NCI-H146 treated with DMSO at 0.1 percent for 48 hours (cell line): ENCODE data around the gene RCOR1.
"Not testable (repeated sequence)": the region's sequence is repeated elsewhere in the genome, so short reads cannot be mapped to it uniquely, and the experiment has no call there.

ENCODE experiments used
- DNase-seq: peaks from one replicate; lab custom pipeline; 2025; ENCODE audit not compliant: unreplicated experiment; lab: John Stamatoyannopoulos, UW

RCOR1 gene

GRCh38 chr14:102591372-102591943 lies 991 bp upstream of the RCOR1 start:
- no peak for DNase-seq

DNA sequence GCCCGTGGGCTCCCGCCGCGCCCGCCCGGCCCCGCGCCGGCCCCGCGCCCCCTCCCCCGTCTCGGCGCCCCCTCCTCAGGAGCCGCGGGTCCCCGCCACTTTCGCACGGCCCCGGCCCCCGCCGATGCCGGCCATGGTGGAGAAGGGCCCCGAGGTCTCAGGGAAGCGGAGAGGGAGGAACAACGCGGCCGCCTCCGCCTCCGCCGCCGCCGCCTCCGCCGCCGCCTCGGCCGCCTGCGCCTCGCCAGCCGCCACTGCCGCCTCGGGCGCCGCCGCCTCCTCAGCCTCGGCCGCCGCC lies 263 bp downstream of the RCOR1 start:
- DNase-seq: no peak

- DNase-seq: no peak
Measured at GRCh38 chr14:102593061-102593824, 794 bp downstream of the RCOR1 start.

- no peak for DNase-seq
Measured at GRCh38 chr14:102593825-102594137, 1.3 kb downstream of the RCOR1 start.

GRCh38 chr14:102594514-102595175 lies 2.2 kb downstream of the RCOR1 start:
- DNase-seq: no peak

DNA sequence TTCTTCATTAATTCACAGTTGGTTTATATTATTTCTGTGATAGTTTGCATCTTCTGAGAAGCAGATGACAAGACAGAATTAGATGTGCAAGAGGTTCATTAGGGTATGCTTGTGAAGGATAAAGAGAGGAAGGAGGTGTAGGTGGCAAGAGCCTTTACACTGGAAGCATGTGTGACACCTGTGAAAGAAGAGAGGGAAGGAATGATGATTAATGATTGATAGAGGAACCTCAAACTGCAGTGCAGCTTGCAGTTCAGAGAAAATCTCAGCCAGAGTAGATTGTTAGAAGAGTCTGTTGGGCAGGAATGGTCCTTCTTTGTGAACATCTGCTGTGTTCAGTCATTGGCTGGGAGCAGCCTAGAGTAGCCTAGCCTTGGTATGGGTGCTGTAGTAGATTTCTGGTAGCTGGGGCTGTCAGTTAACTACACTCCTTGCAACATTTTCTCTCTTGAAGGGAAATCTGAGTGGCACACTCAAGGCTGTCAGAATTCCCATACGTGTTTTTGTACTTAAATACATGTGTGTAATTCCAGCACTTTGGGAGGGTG lies 9.0 kb downstream of the RCOR1 start:
- DNase-seq: no peak

- DNase-seq: no peak
Measured at GRCh38 chr14:102602421-102603292, 10.2 kb downstream of the RCOR1 start.

GRCh38 chr14:102603293-102603907 lies 11.0 kb downstream of the RCOR1 start:
- no peak for DNase-seq

DNA sequence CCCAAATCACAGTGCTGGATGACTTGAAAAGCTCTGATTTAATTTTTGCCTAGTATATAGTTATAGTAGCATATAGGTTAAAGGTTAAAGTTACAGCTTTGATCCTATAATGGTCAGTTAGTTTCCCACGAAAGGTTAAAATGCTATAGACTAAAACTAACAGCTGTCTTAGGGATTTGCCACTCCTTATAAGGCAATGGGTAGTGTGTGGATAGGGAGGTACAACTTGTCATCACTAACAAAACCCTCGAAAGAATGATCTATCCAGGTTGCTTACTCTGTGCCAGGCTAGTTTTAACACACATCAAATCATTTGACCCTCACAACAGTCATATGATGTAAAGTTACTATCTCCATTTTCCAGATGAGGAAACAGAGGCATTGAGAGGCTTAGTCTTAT lies 11.7 kb downstream of the RCOR1 start:
- DNase-seq: no peak

DNA sequence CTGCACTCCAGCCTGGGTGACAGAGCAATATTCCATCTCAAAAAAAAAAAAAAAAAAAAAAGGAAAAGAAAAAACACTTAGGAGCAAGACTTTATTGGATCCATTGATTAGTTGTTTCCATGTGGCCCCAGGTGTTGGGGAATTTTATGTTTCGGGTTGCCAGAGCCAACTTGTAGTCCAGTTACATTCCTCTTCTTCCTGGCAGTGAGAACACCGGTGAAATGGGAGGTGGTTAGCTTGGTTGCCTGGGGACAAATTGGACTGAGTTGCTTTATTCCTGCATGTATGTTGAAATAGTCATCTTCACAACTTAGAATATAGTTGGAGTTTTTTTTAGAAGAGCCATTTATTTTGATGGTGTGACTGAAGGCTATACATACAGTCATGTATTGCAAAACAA lies 12.6 kb downstream of the RCOR1 start:
- no peak for DNase-seq

- DNase-seq: no peak
Measured at GRCh38 chr14:102606296-102606695, 13.8 kb downstream of the RCOR1 start.

GRCh38 chr14:102608064-102608446 lies 15.6 kb downstream of the RCOR1 start:
- DNase-seq: no peak

DNA sequence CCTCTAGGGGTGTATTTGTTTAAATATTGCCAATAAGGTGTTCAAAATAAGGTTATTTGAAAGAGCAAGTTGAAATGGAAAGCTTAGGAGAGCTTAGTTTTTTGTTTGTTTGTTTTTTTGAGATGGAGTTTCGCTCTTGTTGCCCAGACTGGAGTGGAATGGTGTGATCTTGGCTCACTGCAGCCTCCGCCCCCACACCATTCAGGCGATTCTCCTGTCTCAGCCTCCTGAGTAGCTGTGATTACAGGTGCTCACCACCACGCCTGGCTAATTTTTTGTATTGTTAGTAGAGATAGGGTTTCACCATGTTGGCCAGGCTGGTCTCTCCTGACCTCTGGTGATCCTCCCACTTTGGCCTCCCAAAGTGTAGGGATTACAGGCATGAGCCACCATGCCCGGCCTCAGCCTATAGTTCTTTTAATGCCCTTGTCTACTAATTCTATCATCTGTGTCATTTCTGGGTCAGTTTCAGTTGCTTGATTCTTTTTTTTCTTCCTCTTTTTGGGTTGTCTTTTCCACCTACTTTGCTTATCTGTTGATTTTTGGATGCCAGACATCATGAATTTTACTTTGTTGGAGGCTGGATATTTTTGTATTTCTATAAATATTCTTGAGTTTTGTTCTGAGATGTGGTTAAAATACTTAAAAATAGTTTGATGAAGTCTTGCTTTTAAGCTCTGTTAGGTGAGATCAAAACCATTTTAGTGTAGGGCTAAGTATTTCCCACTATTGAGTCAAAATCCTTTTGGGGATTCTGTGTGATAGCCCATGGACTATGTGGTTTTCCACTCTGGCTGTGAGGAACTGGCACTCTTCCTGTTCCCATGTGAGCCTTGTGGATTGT lies 18.7 kb downstream of the RCOR1 start:
- DNase-seq: no peak

DNA sequence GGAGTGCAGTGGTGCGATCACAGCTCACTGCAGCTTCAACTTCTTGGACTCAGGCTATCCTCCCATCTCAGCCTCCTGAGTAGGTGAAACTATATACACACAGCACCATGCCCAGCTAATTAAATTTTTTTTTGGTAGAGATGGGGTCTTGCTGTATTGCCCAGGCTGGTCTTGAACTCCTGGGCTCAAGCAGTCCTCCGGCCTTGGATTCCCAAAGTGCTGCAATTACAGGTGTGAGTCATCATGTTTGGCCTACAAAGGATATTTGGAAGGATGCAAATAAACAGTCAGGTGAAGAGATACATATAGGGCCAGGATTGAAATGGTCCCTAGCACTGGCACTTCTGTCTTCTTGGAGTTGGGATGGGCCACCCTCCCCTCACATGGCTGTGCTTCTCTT lies 23.9 kb downstream of the RCOR1 start:
- no peak for DNase-seq

DNA sequence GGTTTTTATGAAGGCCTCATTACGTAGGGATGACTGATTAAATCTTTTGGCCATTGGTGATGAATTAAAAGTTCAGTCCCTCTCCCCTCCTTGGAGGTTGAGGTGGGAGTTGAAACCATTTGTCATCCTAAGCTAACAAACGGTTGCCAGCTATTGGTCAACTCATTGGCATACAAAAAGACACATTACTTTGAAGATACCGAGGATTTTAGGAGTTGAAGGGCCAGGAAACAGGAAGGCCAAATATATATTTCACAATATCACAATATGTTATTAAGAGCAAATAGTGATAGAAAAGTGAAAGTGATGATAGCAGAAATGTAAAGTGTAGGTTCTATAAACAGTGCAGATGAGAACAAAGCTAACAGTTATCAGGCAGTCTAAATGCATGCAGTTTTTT lies 24.4 kb downstream of the RCOR1 start:
- DNase-seq: no peak

- not testable (repeated sequence) for DNase-seq
Measured at GRCh38 chr14:102619012-102619411, 26.6 kb downstream of the RCOR1 start.

DNA sequence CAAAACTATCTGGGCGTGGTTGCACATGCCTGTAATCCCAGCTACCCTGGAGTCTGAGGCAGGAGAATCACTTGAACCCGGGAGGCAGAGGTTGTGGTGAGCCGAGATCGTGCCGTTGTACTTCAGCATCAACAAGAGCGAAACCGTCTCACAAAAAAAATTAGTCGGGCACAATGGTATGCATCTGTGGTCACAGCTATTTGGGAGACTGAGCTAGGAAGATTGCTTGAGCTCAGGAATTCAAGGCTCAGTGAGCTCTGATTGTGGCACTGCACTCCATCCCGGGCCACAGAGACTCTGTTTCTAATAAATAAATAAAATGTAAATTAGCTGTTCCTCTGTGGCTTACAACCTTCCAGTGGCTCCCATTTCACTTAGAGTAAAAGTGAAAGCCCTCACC lies 28.0 kb downstream of the RCOR1 start:
- no peak for DNase-seq

DNA sequence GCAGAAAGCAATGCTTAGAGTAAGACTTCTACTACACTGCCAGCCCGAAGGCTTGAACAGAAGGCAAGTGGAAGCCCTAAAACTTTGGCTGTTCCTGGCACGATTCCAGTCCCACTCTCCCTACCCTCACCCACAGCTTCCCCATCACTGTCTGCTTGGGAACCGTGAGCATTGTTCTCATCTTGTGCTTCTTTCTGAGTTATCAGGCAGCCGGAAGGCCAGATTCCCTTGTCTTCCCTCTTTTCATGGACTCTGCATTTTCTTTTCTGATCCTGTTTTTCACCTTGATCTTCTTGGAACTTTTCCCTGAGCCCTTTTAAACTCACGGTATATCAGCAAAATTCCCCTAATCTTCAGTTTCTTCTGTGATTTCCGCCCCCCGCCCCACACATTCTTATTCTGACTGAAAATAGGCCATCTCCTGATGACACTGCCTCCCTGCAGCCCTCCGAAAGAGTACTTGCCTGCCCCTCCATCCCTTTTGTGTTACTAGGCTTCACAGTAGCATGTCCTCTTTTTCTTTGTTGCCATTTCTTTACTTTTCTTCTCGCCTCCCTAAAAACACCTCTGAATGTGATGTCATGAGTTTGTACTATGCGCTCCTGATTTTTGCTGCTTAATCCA lies 29.9 kb downstream of the RCOR1 start:
- no peak for DNase-seq

GRCh38 chr14:102624666-102625065 lies 32.2 kb downstream of the RCOR1 start:
- DNase-seq: no peak
